GM10248 (cell line): ENCODE measurements around the gene SCFD2.

ENCODE experiments used
- CTCF ChIA-PET: fragments of 300-600 bp; sonication (Branson Sonifier 250); formaldehyde crosslinking; extraction: SDS; loops from one replicate; lab custom pipeline; 2021; ENCODE audit warnings: antibody characterized with exemption; lab: Yijun Ruan, JAX
- POLR2A ChIA-PET: fragments of 350-650 bp; sonication (Branson Sonifier 250); formaldehyde crosslinking; extraction: SDS; loops from one replicate; lab custom pipeline; 2020; ENCODE audit warnings: antibody characterized with exemption; lab: Yijun Ruan, JAX
- DNase-seq: peaks from one replicate; pipeline ENCODE4 v3.0.0; 2012; ENCODE audit errors: extremely low spot score
- CTCF ChIP-seq: IDR thresholded peaks from 2 replicates; pipeline ENCODE4 v1.5.1; 2012; ENCODE audit warnings: mild to moderate bottlenecking, low read depth; ENCODE audit errors: extremely low read depth, missing control alignments, control extremely low read depth

SCFD2 gene

GRCh38 chr4:52961666-52962412, 404.0 kb downstream of the SCFD2 start:
- DNase-seq: no peak
- ChIA-PET POLR2A (no interaction called here), CTCF (interaction anchor here (0.8 to 2.0 kb wide), 8 partner anchors 9 to 416 kb away, joined by 3 to 14 read pairs (median 4); no protein-coding TSS in a partner anchor)
- TF ChIP-seq CTCF: no peak

GRCh38 chr4:52959541-52959940, 406.3 kb downstream of the SCFD2 start:
- no peak for DNase-seq
- no peak for TF ChIP-seq CTCF
- CTCF ChIA-PET: no interaction called here
- POLR2A ChIA-PET: no interaction called here

GRCh38 chr4:52957835-52958631, 407.8 kb downstream of the SCFD2 start:
- no peak for TF ChIP-seq CTCF
- no peak for DNase-seq
- ChIA-PET POLR2A (no interaction called here), CTCF (no interaction called here)

GRCh38 chr4:52957220-52957686, 408.6 kb downstream of the SCFD2 start:
- POLR2A ChIA-PET: no interaction called here
- TF ChIP-seq CTCF: no peak
- CTCF ChIA-PET: no interaction called here
- DNase-seq: no peak

- ChIA-PET POLR2A (no interaction called here), CTCF (interaction anchor here (0.9 to 2.7 kb wide), 3 partner anchors 25 to 411 kb away, joined by 4 to 6 read pairs (median 5); no protein-coding TSS in a partner anchor)
- DNase-seq: no peak
- TF ChIP-seq CTCF: no peak
Observed at GRCh38 chr4:52956691-52957090, 409.2 kb downstream of the SCFD2 start.

- ChIA-PET POLR2A (no interaction called here), CTCF (interaction anchor here (0.7 to 2.7 kb wide), 4 partner anchors 10 to 43 kb away, joined by 3 to 6 read pairs (median 4); no protein-coding TSS in a partner anchor)
- no peak for TF ChIP-seq CTCF
- DNase-seq: no peak
Observed at GRCh38 chr4:52954560-52955170, 411.2 kb downstream of the SCFD2 start.
